ENCODE results near the gene B4GALT1. TPM values are rescaled to one million over a fixed set of nuclear protein-coding genes. Genes with fewer than 3 reads are reported as not detected.

B4GALT1 gene
- total RNA-seq, 2 experiments from 2014 or later = 12.8 to 38.7 TPM

- H3K79me2 ChIP-seq (ENCODE audit: insufficient read depth, low read depth, low read length) = no peaks in the 10 kb centered on the region
- BruUV-seq (replicated peaks) = no TSS peak
- no peaks in the 10 kb centered on the region for H3K9me3 ChIP-seq (ENCODE audit: low read length)
- no peak overlapping the region for H3K27ac ChIP-seq (ENCODE audit: low read depth, low read length, poor library complexity, severe bottlenecking)
- POLR2A ChIA-PET = interaction anchor here (0.6 to 1.1 kb wide), 2 partner anchors 16 to 19 kb away, joined by 3 read pairs; no protein-coding TSS in a partner anchor
- CTCF ChIA-PET (ENCODE audit: unreplicated experiment) = interaction anchor here (1.6 kb wide), 1 partner anchor 19 kb away, joined by 3 read pairs; the partner anchor contains the start of gene B4GALT1
- no peak for TF ChIP-seq CTCF (conservative IDR thresholded peaks at IDR 0.05; ENCODE audit: low read length)
- no peak for TF ChIP-seq EZH2phosphoT487 (IDR thresholded peaks at IDR 0.05; ENCODE audit: borderline replicate concordance, low read depth, low read length)
- H3K36me3 ChIP-seq (ENCODE audit: insufficient read depth, low read length) = no peaks in the 10 kb centered on the region
- no peak for DNase-seq (ENCODE audit: low spot score)
- H2AFZ ChIP-seq (ENCODE audit: low read length) = no peak overlapping the region
- no peaks in the 10 kb centered on the region for H3K4me1 ChIP-seq (ENCODE audit: insufficient read depth, low read length, poor library complexity, severe bottlenecking)
- no peaks in the 10 kb centered on the region for H4K20me1 ChIP-seq (ENCODE audit: insufficient read depth, low read length)
- no peak overlapping the region for H3K4me3 ChIP-seq (ENCODE audit: low read depth, low read length, poor library complexity, severe bottlenecking)
- no peaks in the 10 kb centered on the region for H3K9me2 ChIP-seq (ENCODE audit: insufficient read depth, low read length)
- intact Hi-C loops (cut with micrococcal nuclease; ENCODE audit: unreplicated experiment) = no loop called here
- no peak overlapping the region for H3K4me2 ChIP-seq (ENCODE audit: low read length)
Observed at GRCh38 chr9:33186457-33187168, 19.5 kb upstream of the B4GALT1 start.

- H3K79me2 ChIP-seq (ENCODE audit: insufficient read depth, low read depth, low read length) = no peaks in the 10 kb centered on the region
- intact Hi-C loops (cut with micrococcal nuclease; ENCODE audit: unreplicated experiment) = no loop called here
- no peak overlapping the region for H3K4me2 ChIP-seq (ENCODE audit: low read length)
- TF ChIP-seq EZH2phosphoT487 (IDR thresholded peaks at IDR 0.05; ENCODE audit: borderline replicate concordance, low read depth, low read length) = no peak
- TF ChIP-seq CTCF (conservative IDR thresholded peaks at IDR 0.05; ENCODE audit: low read length) = no peak
- no peak overlapping the region for H2AFZ ChIP-seq (ENCODE audit: low read length)
- no peak overlapping the region for H3K4me3 ChIP-seq (ENCODE audit: low read depth, low read length, poor library complexity, severe bottlenecking)
- H3K9me2 ChIP-seq (ENCODE audit: insufficient read depth, low read length) = no peaks in the 10 kb centered on the region
- DNase-seq (ENCODE audit: low spot score) = no peak
- no TSS peak for BruUV-seq (replicated peaks)
- POLR2A ChIA-PET = no interaction called here
- H3K4me1 ChIP-seq (ENCODE audit: insufficient read depth, low read length, poor library complexity, severe bottlenecking) = no peaks in the 10 kb centered on the region
- no peaks in the 10 kb centered on the region for H3K9me3 ChIP-seq (ENCODE audit: low read length)
- CTCF ChIA-PET (ENCODE audit: unreplicated experiment) = no interaction called here
- H4K20me1 ChIP-seq (ENCODE audit: insufficient read depth, low read length) = no peaks in the 10 kb centered on the region
- no peak overlapping the region for H3K27ac ChIP-seq (ENCODE audit: low read depth, low read length, poor library complexity, severe bottlenecking)
- no peaks in the 10 kb centered on the region for H3K36me3 ChIP-seq (ENCODE audit: insufficient read depth, low read length)
Observed at GRCh38 chr9:33185858-33186257, 18.7 kb upstream of the B4GALT1 start.

- H3K36me3 ChIP-seq (ENCODE audit: insufficient read depth, low read length) = no peaks in the 10 kb centered on the region
- no peak overlapping the region for H3K27ac ChIP-seq (ENCODE audit: low read depth, low read length, poor library complexity, severe bottlenecking)
- intact Hi-C loops (cut with micrococcal nuclease; ENCODE audit: unreplicated experiment) = no loop called here
- POLR2A ChIA-PET = interaction anchor here (1.3 to 1.5 kb wide), 2 partner anchors 12 to 151 kb away, joined by 3 read pairs; no protein-coding TSS in a partner anchor
- H3K9me3 ChIP-seq (ENCODE audit: low read length) = no peaks in the 10 kb centered on the region
- no peak overlapping the region for H3K4me2 ChIP-seq (ENCODE audit: low read length)
- H2AFZ ChIP-seq (ENCODE audit: low read length) = no peak overlapping the region
- no peaks in the 10 kb centered on the region for H4K20me1 ChIP-seq (ENCODE audit: insufficient read depth, low read length)
- no peak for DNase-seq (ENCODE audit: low spot score)
- no peaks in the 10 kb centered on the region for H3K79me2 ChIP-seq (ENCODE audit: insufficient read depth, low read depth, low read length)
- no peak overlapping the region for H3K4me3 ChIP-seq (ENCODE audit: low read depth, low read length, poor library complexity, severe bottlenecking)
- TF ChIP-seq CTCF (conservative IDR thresholded peaks at IDR 0.05; ENCODE audit: low read length) = no peak
- no TSS peak for BruUV-seq (replicated peaks)
- CTCF ChIA-PET (ENCODE audit: unreplicated experiment) = no interaction called here
- no peaks in the 10 kb centered on the region for H3K4me1 ChIP-seq (ENCODE audit: insufficient read depth, low read length, poor library complexity, severe bottlenecking)
- H3K9me2 ChIP-seq (ENCODE audit: insufficient read depth, low read length) = no peaks in the 10 kb centered on the region
Observed at GRCh38 chr9:33185406-33185805, 18.3 kb upstream of the B4GALT1 start.

Measured in OCI-LY7 (cell line).